SK-N-SH treated with all-trans-retinoic acid at 6 μM for 48 hours (cell line): Measurements from ENCODE around the gene USP48.

Experiments used
- CSRNP3 ChIP-seq: fragments of 250-450 bp; sonication (Bioruptor Pico); IDR thresholded peaks from 2 replicates; pipeline ENCODE4 v1.5.1; 2021; ENCODE audit warnings: mild to moderate bottlenecking, moderate library complexity
- PATZ1 ChIP-seq: fragments of 250-450 bp; sonication (Bioruptor Pico); IDR thresholded peaks from 2 replicates; pipeline ENCODE4 v1.8.0; 2020; ENCODE audit warnings: mild to moderate bottlenecking, moderate library complexity, borderline replicate concordance
- POU6F1 ChIP-seq: fragments of 250-450 bp; sonication (Bioruptor Pico); IDR thresholded peaks from 2 replicates; pipeline ENCODE4 v1.8.0; 2021; ENCODE audit warnings: low read depth, mild to moderate bottlenecking, moderate library complexity, borderline replicate concordance
- ZFP3 ChIP-seq: fragments of 250-450 bp; sonication (Bioruptor Pico); IDR thresholded peaks from 2 replicates; pipeline ENCODE4 v1.5.0; 2020; ENCODE audit warnings: mild to moderate bottlenecking, moderate library complexity

- no peak for TF ChIP-seq CSRNP3 (CRISPR knock-in tag)
- no peak for TF ChIP-seq PATZ1
- TF ChIP-seq ZFP3 (CRISPR knock-in tag), result no peak
- no peak for TF ChIP-seq POU6F1 (CRISPR knock-in tag)
Observed at GRCh38 chr1:21827141-21827679, 44.3 kb upstream of the USP48 start.
